Loucy (cell line): ENCODE data around the gene CXXC4.

Experiments
- H2AFZ ChIP-seq: fragments of 200-600 bp; sonication (generic); 2 replicates; pipeline ENCODE4 v1.6.0; 2016; ENCODE audit warnings: antibody characterized with exemption, mild to moderate bottlenecking, low read length, moderate library complexity
- H3F3A ChIP-seq: fragments of 200-600 bp; 2 replicates; pipeline ENCODE4 v1.6.0; 2016; ENCODE audit warnings: antibody characterized with exemption, low read depth, mild to moderate bottlenecking
- H3K27me3 ChIP-seq: fragments of 200-600 bp; sonication (generic); 2 replicates; pipeline ENCODE4 v1.6.1; 2014; ENCODE audit warnings: low read length, mild to moderate bottlenecking; ENCODE audit not compliant: insufficient read depth, poor library complexity, severe bottlenecking
- H3K36me3 ChIP-seq: fragments of 200-600 bp; sonication (generic); 2 replicates; pipeline ENCODE4 v1.6.1; 2016; ENCODE audit warnings: low read length; ENCODE audit not compliant: insufficient read depth
- H3K4me1 ChIP-seq: fragments of 200-600 bp; sonication (generic); 2 replicates; pipeline ENCODE4 v1.5.1; 2014; ENCODE audit warnings: low read length, mild to moderate bottlenecking; ENCODE audit not compliant: insufficient read depth, poor library complexity, severe bottlenecking
- H3K4me2 ChIP-seq: fragments of 200-600 bp; sonication (generic); 2 replicates; pipeline ENCODE4 v1.6.0; 2014; ENCODE audit warnings: antibody characterized with exemption, low read length, low read depth, mild to moderate bottlenecking; ENCODE audit not compliant: poor library complexity, severe bottlenecking
- H3K4me3 ChIP-seq: fragments of 200-600 bp; sonication (generic); 2 replicates; pipeline ENCODE4 v1.5.1; 2014; ENCODE audit warnings: low read length, mild to moderate bottlenecking, mixed read lengths; ENCODE audit not compliant: poor library complexity, severe bottlenecking
- H3K79me2 ChIP-seq: fragments of 200-600 bp; sonication (generic); 2 replicates; pipeline ENCODE4 v1.6.1; 2014; ENCODE audit warnings: low read length; ENCODE audit not compliant: insufficient read depth
- H3K9ac ChIP-seq: fragments of 200-600 bp; sonication (generic); 2 replicates; pipeline ENCODE4 v1.6.0; 2014; ENCODE audit warnings: mild to moderate bottlenecking, low read depth, low read length, moderate library complexity; ENCODE audit not compliant: poor library complexity, severe bottlenecking
- H3K9me2 ChIP-seq: fragments of 200-600 bp; sonication (generic); replicated peaks from 2 replicates; pipeline ENCODE4 v1.6.1; 2016; ENCODE audit warnings: low read depth, low read length, mixed read lengths
- H3K9me3 ChIP-seq: fragments of 200-600 bp; sonication (generic); 2 replicates; pipeline ENCODE4 v1.6.1; 2014; ENCODE audit warnings: mild to moderate bottlenecking, antibody characterized with exemption, low read length, low read depth; ENCODE audit not compliant: insufficient read depth
- H4K20me1 ChIP-seq: fragments of 200-600 bp; sonication (generic); 2 replicates; pipeline ENCODE4 v1.6.0; 2014; ENCODE audit warnings: antibody characterized with exemption, low read length, mild to moderate bottlenecking; ENCODE audit not compliant: insufficient read depth, poor library complexity, severe bottlenecking
- CTCF ChIP-seq: fragments of 200-600 bp; sonication (generic); conservative IDR thresholded peaks from 2 replicates; pipeline ENCODE4 v1.5.1; 2014; ENCODE audit warnings: mild to moderate bottlenecking, antibody characterized with exemption, low read length
- EZH2phosphoT487 ChIP-seq: fragments of 200-600 bp; IDR thresholded peaks from 2 replicates; pipeline ENCODE4 v1.6.1; 2018; ENCODE audit warnings: antibody characterized with exemption, mild to moderate bottlenecking, moderate library complexity, borderline replicate concordance

The CXXC4 gene

GRCh38 chr4:104444685-104445084 lies 50.0 kb downstream of the CXXC4 start:
- Histone ChIP-seq H3K27me3 (no peaks in the 10 kb centered on the region), H3K4me2 (no peak overlapping the region), H3F3A (no peaks in the 10 kb centered on the region), H3K36me3 (no peaks in the 10 kb centered on the region), H3K9me2 (no peaks in the 10 kb centered on the region), H3K4me3 (no peak overlapping the region), H3K9ac (no peak overlapping the region), H3K4me1 (no peaks in the 10 kb centered on the region), H3K9me3 (no peaks in the 10 kb centered on the region), H3K79me2 (no peaks in the 10 kb centered on the region), H2AFZ (no peak overlapping the region), H4K20me1 (no peaks in the 10 kb centered on the region)
- TF ChIP-seq EZH2phosphoT487 (no peak), CTCF (no peak)

- Histone ChIP-seq H3F3A (no peaks in the 10 kb centered on the region), H3K79me2 (no peaks in the 10 kb centered on the region), H3K27me3 (no peaks in the 10 kb centered on the region), H4K20me1 (no peaks in the 10 kb centered on the region), H3K4me2 (no peak overlapping the region), H3K4me1 (no peaks in the 10 kb centered on the region), H2AFZ (no peak overlapping the region), H3K9me3 (no peaks in the 10 kb centered on the region), H3K9me2 (no peaks in the 10 kb centered on the region), H3K9ac (no peak overlapping the region), H3K36me3 (no peaks in the 10 kb centered on the region), H3K4me3 (no peak overlapping the region)
- TF ChIP-seq EZH2phosphoT487 (no peak), CTCF (no peak)
Measured at GRCh38 chr4:104436542-104436941, 58.2 kb downstream of the CXXC4 start.

GRCh38 chr4:104429150-104429741 lies 65.4 kb downstream of the CXXC4 start:
- TF ChIP-seq EZH2phosphoT487, result no peak
- TF ChIP-seq CTCF, result no peak
- no peaks in the 10 kb centered on the region for H4K20me1 ChIP-seq
- H2AFZ ChIP-seq, result no peak overlapping the region
- H3K27me3 ChIP-seq, result no peaks in the 10 kb centered on the region
- no peak overlapping the region for H3K4me2 ChIP-seq
- no peaks in the 10 kb centered on the region for H3F3A ChIP-seq
- H3K4me1 ChIP-seq, result no peaks in the 10 kb centered on the region
- H3K9me3 ChIP-seq, result no peaks in the 10 kb centered on the region
- no peak overlapping the region for H3K4me3 ChIP-seq
- H3K9me2 ChIP-seq, result no peaks in the 10 kb centered on the region
- no peaks in the 10 kb centered on the region for H3K79me2 ChIP-seq
- H3K9ac ChIP-seq, result no peak overlapping the region
- no peaks in the 10 kb centered on the region for H3K36me3 ChIP-seq
